CD8-positive, alpha-beta memory T cell (primary cell): ENCODE measurements around the gene AURKA. TPM values are rescaled to one million over a fixed set of nuclear protein-coding genes. Genes with fewer than 3 reads are reported as not detected.

ENCODE experiments used
- CTCF ChIA-PET: fragments of 350-600 bp; sonication (Branson Sonifier 250); formaldehyde crosslinking; loops from one replicate; lab custom pipeline; 2021; ENCODE audit warnings: antibody characterized with exemption; lab: Charles Lee
- POLR2A ChIA-PET: fragments of 350-600 bp; sonication (Branson Sonifier 250); formaldehyde crosslinking; loops from one replicate; lab custom pipeline; 2021; ENCODE audit warnings: antibody characterized with exemption; lab: Charles Lee
- DNase-seq, 5 donors: peaks; one replicate each; pipeline versions ENCODE4 v3.0.0 to v3.0.0-alpha.2; 2020 to 2022; ENCODE audit warnings: mixed read lengths in 1 of 5
- H3K27ac ChIP-seq: one replicate; pipeline ENCODE4 v1.7.0; 2013; ENCODE audit warnings: low read depth, mild to moderate bottlenecking, low read length, moderate library complexity
- H3K27me3 ChIP-seq: 2 replicates; pipeline ENCODE4 v1.7.0; 2013; ENCODE audit warnings: low read length, mild to moderate bottlenecking; ENCODE audit not compliant: insufficient read depth, poor library complexity, severe bottlenecking
- H3K36me3 ChIP-seq: 2 replicates; pipeline ENCODE4 v1.7.0; 2013; ENCODE audit warnings: mild to moderate bottlenecking, low read length, moderate library complexity; ENCODE audit not compliant: insufficient read depth
- H3K4me1 ChIP-seq: 2 replicates; pipeline ENCODE4 v1.7.0; 2013; ENCODE audit warnings: mild to moderate bottlenecking, low read length, moderate library complexity; ENCODE audit not compliant: insufficient read depth
- H3K4me3 ChIP-seq: 2 replicates; pipeline ENCODE4 v1.7.0; 2013; ENCODE audit warnings: mild to moderate bottlenecking, low read length
- H3K9me3 ChIP-seq: 2 replicates; pipeline ENCODE4 v1.7.0; 2013; ENCODE audit warnings: mild to moderate bottlenecking, low read length
- H3K27ac Mint-ChIP-seq, 8 donors: one replicate each; pipeline ENCODE4 v1.8.0; 2020 to 2021; ENCODE audit warnings: mixed read lengths in 8 of 8, mild to moderate bottlenecking in 6 of 8, inconsistent platforms in 3 of 8, moderate library complexity in 3 of 8
- H3K27me3 Mint-ChIP-seq, 2 donors: one replicate each; pipeline ENCODE4 v1.8.0; 2020 to 2021; ENCODE audit warnings: mixed read lengths in 2 of 2, mild to moderate bottlenecking in 1 of 2, moderate library complexity in 1 of 2
- H3K36me3 Mint-ChIP-seq, 3 donors: one replicate each; pipeline ENCODE4 v1.8.0; 2020 to 2021; ENCODE audit warnings: mixed read lengths in 3 of 3, inconsistent platforms in 1 of 3, mild to moderate bottlenecking in 1 of 3
- H3K4me1 Mint-ChIP-seq, 3 donors: one replicate each; pipeline ENCODE4 v1.8.0; 2020 to 2021; ENCODE audit warnings: mixed read lengths in 3 of 3, inconsistent platforms in 1 of 3, mild to moderate bottlenecking in 1 of 3
- H3K4me3 Mint-ChIP-seq, 7 donors: one replicate each; pipeline ENCODE4 v1.8.0; 2020 to 2021; ENCODE audit warnings: mixed read lengths in 7 of 7, mild to moderate bottlenecking in 6 of 7, moderate library complexity in 4 of 7, inconsistent platforms in 2 of 7
- H3K9me3 Mint-ChIP-seq, 5 donors: one replicate each; pipeline ENCODE4 v1.8.0; 2020 to 2022; ENCODE audit warnings: mixed read lengths in 5 of 5, mild to moderate bottlenecking in 3 of 5, moderate library complexity in 2 of 5, inconsistent platforms in 1 of 5
- polyA plus RNA-seq: library from polyadenylated mRNA; unstranded; fragments of 300-500 nt; fragmentation: Illumina TruSeq; gene quantifications from one replicate; pipeline ENCODE4 v1.2.3, GENCODE V29; 2021
- total RNA-seq, 2 experiments: library from RNA; stranded (reverse); gene quantifications; one replicate each; pipeline ENCODE4 v1.2.3, GENCODE V29; 2021

Gene AURKA
- total RNA-seq: 10 to 100 TPM; 49.2 to 50.8 TPM
- 1.7 TPM for polyA plus RNA-seq

DNA sequence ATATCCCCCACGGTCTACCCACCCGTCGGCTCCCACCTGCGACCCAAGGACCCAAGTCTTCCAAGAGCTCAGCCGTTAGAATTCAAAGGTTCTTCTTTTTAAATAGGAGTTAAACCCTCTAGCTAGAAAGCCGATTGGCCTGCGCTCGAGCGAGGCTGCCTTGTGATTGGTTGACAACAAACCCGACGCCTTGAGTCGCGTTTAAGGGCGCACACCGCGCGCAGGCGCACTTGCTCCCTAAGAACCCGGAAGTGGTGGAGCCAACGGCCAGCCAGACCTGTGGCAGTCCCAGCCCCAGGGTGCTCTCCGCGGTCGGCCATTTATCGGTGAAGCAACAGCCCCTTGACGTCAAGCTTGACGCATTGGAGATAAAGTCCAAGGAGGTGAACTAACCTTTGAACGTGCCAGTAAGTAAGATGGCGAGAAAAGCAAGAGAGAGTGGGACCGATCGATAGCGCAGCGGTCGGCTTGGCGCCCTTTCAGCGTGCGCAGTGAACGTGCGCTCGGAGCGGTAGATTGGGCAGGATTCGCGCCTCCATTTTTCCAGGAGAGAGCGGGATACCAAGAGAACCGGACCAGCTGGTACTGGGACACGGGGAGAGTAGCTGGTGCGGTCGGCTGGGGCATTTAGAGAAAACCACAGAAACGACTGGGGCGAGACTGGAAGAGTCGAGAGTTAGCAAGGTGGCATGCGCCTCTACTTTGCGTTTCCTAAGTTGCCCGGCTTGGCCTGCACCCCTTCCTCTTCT is at the start of gene AURKA, which contains the start of gene CSTF1:
TSS of gene AURKA (minus strand) at position 84 of the 749 bp plus-strand sequence. CDS start 4,018 bp downstream, outside the sequence.
TSS of gene CSTF1 (plus strand) at position 514 of the 749 bp plus-strand sequence. CDS start 2,908 bp downstream, outside the sequence.
- ChIA-PET CTCF (interaction anchor here (0.9 to 1.1 kb wide), 3 partner anchors 32 to 37 kb away, joined by 3 read pairs; no protein-coding TSS in a partner anchor), POLR2A (interaction anchor here (0.8 to 1.2 kb wide), 5 partner anchors 20 to 1997 kb away, joined by 3 to 14 read pairs (median 4); partner anchors contain the start of genes CASS4, FAM210B, RTF2 and VAPB)
- Histone ChIP-seq H3K4me1 (peaks cover 21% of the 10 kb centered on the region), H3K9me3 (no peaks in the 10 kb centered on the region), H3K27ac (peak within 1 kb of the TSS; percentile 94), H3K36me3 (peaks cover 8% of the 10 kb centered on the region), H3K27me3 (no peaks in the 10 kb centered on the region), H3K4me3 (peak within 1 kb of the TSS; percentile 98)
- peaks cover 0 to 2% of the 10 kb centered on the region in 2 donors for H3K27me3 Mint-ChIP-seq
- peak; percentile 98 to 100 (median 99) for DNase-seq
- H3K36me3 Mint-ChIP-seq: peaks cover 0 to 32% (median 18%) of the 10 kb centered on the region in 3 donors
- H3K27ac Mint-ChIP-seq: peak within 1 kb of the TSS in 3 of 8 donors; percentile 31 to 87 (median 87)
- peaks cover 28 to 35% (median 31%) of the 10 kb centered on the region in 3 donors for H3K4me1 Mint-ChIP-seq
- no peaks in the 10 kb centered on the region for H3K9me3 Mint-ChIP-seq
- no peak within 1 kb of the TSS for H3K4me3 Mint-ChIP-seq

- Mint-ChIP-seq H3K4me1 (peaks cover 39 to 54% (median 46%) of the 10 kb centered on the region in 3 donors), H3K27me3 (no peaks in the 10 kb centered on the region), H3K4me3 (peak overlapping the region; percentile 12 to 82 (median 75)), H3K27ac (peak overlapping the region; percentile 4 to 95 (median 94)), H3K9me3 (no peaks in the 10 kb centered on the region), H3K36me3 (peaks cover 3 to 9% (median 4%) of the 10 kb centered on the region in 3 donors)
- peak; percentile 33 to 78 (median 67) for DNase-seq
- Histone ChIP-seq H3K27me3 (no peaks in the 10 kb centered on the region), H3K36me3 (peaks cover 12% of the 10 kb centered on the region), H3K4me1 (peaks cover 54% of the 10 kb centered on the region), H3K4me3 (no peak overlapping the region), H3K27ac (no peak overlapping the region), H3K9me3 (no peaks in the 10 kb centered on the region)
- POLR2A ChIA-PET: interaction anchor here (0.7 kb wide), 1 partner anchor 26 kb away, joined by 5 read pairs; no protein-coding TSS in a partner anchor
- CTCF ChIA-PET: no interaction called here
These were observed 48.5 kb upstream of the AURKA start for GRCh38 chr20:56440346-56441007.

GRCh38 chr20:56439771-56440291 is 47.8 kb upstream of the AURKA start:
- peak overlapping the region; percentile 9 for H3K4me3 ChIP-seq
- no peaks in the 10 kb centered on the region for H3K27me3 ChIP-seq
- peaks cover 54% of the 10 kb centered on the region for H3K4me1 ChIP-seq
- DNase-seq: no peak
- H3K27ac ChIP-seq: no peak overlapping the region
- ChIA-PET POLR2A (no interaction called here), CTCF (no interaction called here)
- H3K36me3 ChIP-seq: peaks cover 12% of the 10 kb centered on the region
- Mint-ChIP-seq H3K4me3 (peak overlapping the region in 6 of 7 donors; percentile 59 to 82 (median 76)), H3K27ac (peak overlapping the region; percentile 4 to 95 (median 94)), H3K27me3 (no peaks in the 10 kb centered on the region), H3K9me3 (no peaks in the 10 kb centered on the region), H3K36me3 (peaks cover 0 to 7% (median 2%) of the 10 kb centered on the region in 3 donors), H3K4me1 (peaks cover 39 to 57% (median 49%) of the 10 kb centered on the region in 3 donors)
- H3K9me3 ChIP-seq: no peaks in the 10 kb centered on the region

DNA sequence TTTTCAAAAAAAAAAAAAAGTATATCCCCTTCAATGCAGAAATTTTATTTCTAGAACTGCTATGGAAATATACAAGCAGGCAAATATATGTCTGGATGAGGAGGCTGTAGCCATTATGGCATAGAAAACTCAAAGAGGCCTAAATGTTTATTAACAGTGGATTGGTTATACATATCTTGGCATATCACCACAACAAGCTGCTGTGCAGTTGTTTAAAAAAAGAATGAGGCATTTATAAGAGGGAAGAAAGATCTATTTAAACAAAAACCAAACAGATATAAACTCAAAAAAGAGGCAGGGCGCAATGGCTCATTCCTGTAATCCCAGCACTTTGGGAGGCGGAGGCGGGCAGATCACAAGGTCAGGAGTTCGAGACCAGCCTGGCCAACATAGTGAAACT is 46.3 kb upstream of the AURKA start:
- no peaks in the 10 kb centered on the region for H3K27me3 ChIP-seq
- H3K4me1 Mint-ChIP-seq: peaks cover 49 to 69% (median 62%) of the 10 kb centered on the region in 3 donors
- CTCF ChIA-PET: no interaction called here
- peak overlapping the region in 7 of 8 donors; percentile 19 to 96 (median 66) for H3K27ac Mint-ChIP-seq
- H3K4me1 ChIP-seq: peaks cover 65% of the 10 kb centered on the region
- no peaks in the 10 kb centered on the region for H3K27me3 Mint-ChIP-seq
- no peak for DNase-seq
- peaks cover 12% of the 10 kb centered on the region for H3K36me3 ChIP-seq
- H3K27ac ChIP-seq: no peak overlapping the region
- H3K4me3 ChIP-seq: no peak overlapping the region
- peaks cover 2 to 7% (median 4%) of the 10 kb centered on the region in 3 donors for H3K36me3 Mint-ChIP-seq
- H3K9me3 Mint-ChIP-seq: no peaks in the 10 kb centered on the region
- H3K9me3 ChIP-seq: no peaks in the 10 kb centered on the region
- peak overlapping the region in 3 of 7 donors; percentile 27 to 70 (median 32) for H3K4me3 Mint-ChIP-seq
- POLR2A ChIA-PET: no interaction called here

GRCh38 chr20:56437196-56437960 is 45.4 kb upstream of the AURKA start:
- POLR2A ChIA-PET: no interaction called here
- Histone ChIP-seq H3K36me3 (peaks cover 12% of the 10 kb centered on the region), H3K9me3 (no peaks in the 10 kb centered on the region), H3K4me1 (peaks cover 67% of the 10 kb centered on the region), H3K27me3 (no peaks in the 10 kb centered on the region), H3K4me3 (no peak overlapping the region), H3K27ac (no peak overlapping the region)
- no peaks in the 10 kb centered on the region for H3K9me3 Mint-ChIP-seq
- H3K27me3 Mint-ChIP-seq: no peaks in the 10 kb centered on the region
- H3K27ac Mint-ChIP-seq: peak overlapping the region in 6 of 8 donors; percentile 17 to 76 (median 56)
- H3K36me3 Mint-ChIP-seq: peaks cover 2 to 7% (median 4%) of the 10 kb centered on the region in 3 donors
- peaks cover 51 to 70% (median 63%) of the 10 kb centered on the region in 3 donors for H3K4me1 Mint-ChIP-seq
- no peak for DNase-seq
- CTCF ChIA-PET: no interaction called here
- no peak overlapping the region for H3K4me3 Mint-ChIP-seq

GRCh38 chr20:56433880-56434255 is 41.9 kb upstream of the AURKA start:
- peaks cover 0 to 1% of the 10 kb centered on the region in 2 donors for H3K27me3 Mint-ChIP-seq
- H3K9me3 Mint-ChIP-seq: no peaks in the 10 kb centered on the region
- H3K27me3 ChIP-seq: no peaks in the 10 kb centered on the region
- no peak overlapping the region for H3K4me3 ChIP-seq
- H3K4me1 Mint-ChIP-seq: peaks cover 49 to 65% (median 61%) of the 10 kb centered on the region in 3 donors
- DNase-seq: peak in 1 of 5 donors; percentile 30
- peaks cover 55% of the 10 kb centered on the region for H3K4me1 ChIP-seq
- H3K9me3 ChIP-seq: no peaks in the 10 kb centered on the region
- H3K27ac ChIP-seq: peak overlapping the region; percentile 50
- ChIA-PET POLR2A (interaction anchor here (0.9 kb wide), 2 partner anchors 15 to 22 kb away, joined by 3 read pairs; partner anchors contain the start of gene CASS4), CTCF (interaction anchor here (1.4 kb wide), 1 partner anchor 14 kb away, joined by 4 read pairs; no protein-coding TSS in a partner anchor)
- H3K36me3 ChIP-seq: peaks cover 12% of the 10 kb centered on the region
- H3K27ac Mint-ChIP-seq: peak overlapping the region; percentile 70 to 96 (median 86)
- H3K36me3 Mint-ChIP-seq: peaks cover 2 to 9% (median 5%) of the 10 kb centered on the region in 3 donors
- peak overlapping the region; percentile 2 to 71 (median 51) for H3K4me3 Mint-ChIP-seq
